ENCODE results near the gene CDH13.

DNA sequence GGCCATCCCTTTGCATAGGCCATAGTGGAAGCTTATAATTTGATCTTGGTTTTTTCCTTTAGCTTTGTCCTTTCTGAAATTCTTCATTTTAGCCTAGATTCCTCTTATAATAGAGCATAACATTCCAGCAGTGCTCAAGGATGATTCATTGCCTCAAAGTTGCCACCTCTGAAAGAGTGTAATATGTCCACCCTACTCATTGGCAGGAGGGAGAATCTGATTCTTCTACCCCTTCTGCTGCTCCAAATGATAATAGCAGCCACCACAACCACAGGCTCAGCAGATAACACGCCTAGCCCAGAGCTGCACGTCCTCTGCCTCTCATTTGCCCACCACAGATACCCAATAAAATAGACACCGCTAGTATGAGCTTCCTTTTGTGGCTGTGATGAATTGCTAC is 843.6 kb downstream of the CDH13 start:
- TF ChIP-seq, protein P1, sequence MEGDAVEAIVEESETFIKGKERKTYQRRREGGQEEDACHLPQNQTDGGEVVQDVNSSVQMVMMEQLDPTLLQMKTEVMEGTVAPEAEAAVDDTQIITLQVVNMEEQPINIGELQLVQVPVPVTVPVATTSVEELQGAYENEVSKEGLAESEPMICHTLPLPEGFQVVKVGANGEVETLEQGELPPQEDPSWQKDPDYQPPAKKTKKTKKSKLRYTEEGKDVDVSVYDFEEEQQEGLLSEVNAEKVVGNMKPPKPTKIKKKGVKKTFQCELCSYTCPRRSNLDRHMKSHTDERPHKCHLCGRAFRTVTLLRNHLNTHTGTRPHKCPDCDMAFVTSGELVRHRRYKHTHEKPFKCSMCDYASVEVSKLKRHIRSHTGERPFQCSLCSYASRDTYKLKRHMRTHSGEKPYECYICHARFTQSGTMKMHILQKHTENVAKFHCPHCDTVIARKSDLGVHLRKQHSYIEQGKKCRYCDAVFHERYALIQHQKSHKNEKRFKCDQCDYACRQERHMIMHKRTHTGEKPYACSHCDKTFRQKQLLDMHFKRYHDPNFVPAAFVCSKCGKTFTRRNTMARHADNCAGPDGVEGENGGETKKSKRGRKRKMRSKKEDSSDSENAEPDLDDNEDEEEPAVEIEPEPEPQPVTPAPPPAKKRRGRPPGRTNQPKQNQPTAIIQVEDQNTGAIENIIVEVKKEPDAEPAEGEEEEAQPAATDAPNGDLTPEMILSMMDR (IDR thresholded peaks at IDR 0.05) = no peak
- TF ChIP-seq POLR2A (IDR thresholded peaks at IDR 0.05) = no peak

All from adrenal gland (tissue), 5 donors.